WTC11 (cell line): ENCODE measurements around the gene PARPBP.
"Not testable (repeated sequence)": the region's sequence is repeated elsewhere in the genome, so short reads cannot be mapped to it uniquely, and the experiment has no call there.

Experiments
- CTCF ChIP-seq: fragments of 200-600 bp; IDR thresholded peaks from 2 replicates; pipeline ENCODE4 v1.8.0; 2022; ENCODE audit warnings: antibody characterized with exemption
- FOXK1 ChIP-seq: sonication (generic); formaldehyde crosslinking; IDR thresholded peaks from 2 replicates; pipeline ENCODE4 v1.8.0; 2022; ENCODE audit warnings: mild to moderate bottlenecking, moderate library complexity, missing genetic modification reagents
- MAX ChIP-seq: sonication (generic); formaldehyde crosslinking; IDR thresholded peaks from 2 replicates; pipeline ENCODE4 v1.8.0; 2022; ENCODE audit warnings: mild to moderate bottlenecking, missing genetic modification reagents
- PRDM15 ChIP-seq: sonication (generic); formaldehyde crosslinking; IDR thresholded peaks from 2 replicates; pipeline ENCODE4 v1.8.0; 2022; ENCODE audit warnings: missing genetic modification reagents
- ZNF121 ChIP-seq: sonication (generic); formaldehyde crosslinking; IDR thresholded peaks from 2 replicates; pipeline ENCODE4 v1.8.0; 2023; ENCODE audit warnings: missing genetic modification reagents
- ZNF281 ChIP-seq: sonication (generic); formaldehyde crosslinking; IDR thresholded peaks from 2 replicates; pipeline ENCODE4 v1.8.0; 2023; ENCODE audit warnings: mild to moderate bottlenecking, missing genetic modification reagents

GRCh38 chr12:102130720-102131119 is 10.7 kb downstream of the PARPBP start:
- not testable (repeated sequence) for TF ChIP-seq ZNF121 (CRISPR knock-in tag); MAX (CRISPR knock-in tag); CTCF; PRDM15 (CRISPR knock-in tag); ZNF281 (CRISPR knock-in tag); FOXK1 (CRISPR knock-in tag)
